Suprapubic skin (tissue), 4 donors: ENCODE results near the gene ODF2. TPM values are rescaled to one million over a fixed set of nuclear protein-coding genes. Genes with fewer than 3 reads are reported as not detected.

Source experiments
- DNase-seq, 2 donors: peaks; one replicate each; pipeline ENCODE4 v3.0.0-alpha.2; 2019; ENCODE audit warnings: low spot score in 2 of 2
- H3K27ac ChIP-seq: fragments of 200-600 bp; sonication (generic); one replicate; pipeline ENCODE4 v1.5.1; 2019
- H3K27me3 ChIP-seq: fragments of 200-600 bp; sonication (generic); one replicate; pipeline ENCODE4 v1.5.1; 2019
- H3K36me3 ChIP-seq: fragments of 200-600 bp; sonication (generic); one replicate; pipeline ENCODE4 v1.5.1; 2019
- H3K4me1 ChIP-seq: fragments of 200-600 bp; sonication (generic); one replicate; pipeline ENCODE4 v1.5.1; 2019
- H3K4me3 ChIP-seq: fragments of 200-600 bp; sonication (generic); one replicate; pipeline ENCODE4 v1.5.1; 2019; ENCODE audit warnings: mild to moderate bottlenecking
- H3K9me3 ChIP-seq: fragments of 200-600 bp; sonication (generic); one replicate; pipeline ENCODE4 v1.5.1; 2019
- CTCF ChIP-seq, 2 donors: fragments of 200-600 bp in 1 of 2; fragments of 450-650 bp in 1 of 2; sonication (generic) in 1 of 2; IDR thresholded peaks; one replicate each; pipeline ENCODE4 v1.5.1; 2016 to 2019; ENCODE audit warnings: antibody characterized with exemption in 2 of 2, mild to moderate bottlenecking in 1 of 2, moderate library complexity in 1 of 2
- EP300 ChIP-seq: sonication (generic); formaldehyde crosslinking; IDR thresholded peaks from one replicate; pipeline ENCODE4 v1.6.1; 2017; ENCODE audit warnings: antibody characterized with exemption
- POLR2A ChIP-seq, 2 donors: fragments of 450-650 bp; IDR thresholded peaks; one replicate each; pipeline ENCODE4 v1.6.1; 2017; ENCODE audit warnings: antibody characterized with exemption in 2 of 2, mild to moderate bottlenecking in 2 of 2, moderate library complexity in 2 of 2
- POLR2AphosphoS5 ChIP-seq, 3 donors: sonication (generic); formaldehyde crosslinking; IDR thresholded peaks; one replicate each; pipeline ENCODE4 v1.6.1; 2017; ENCODE audit warnings: antibody characterized with exemption in 3 of 3
- WGBS: methylation state at CpG from one replicate; pipeline ENCODE4 v1.1.5; 2018; 5-methylcytosine and 5-hydroxymethylcytosine counted together
- total RNA-seq, 4 donors: library from RNA; depleted of rRNA; stranded (reverse); fragments of >200 nt; gene quantifications; one replicate each; pipeline ENCODE4 v1.1.0, GENCODE V29; 2016

Gene ODF2
- total RNA-seq, 4 donors from 2014 or later: 20.8 to 28.2 (median 24.7) TPM

GRCh38 chr9:128428644-128429512 is 26.9 kb upstream of the ODF2 start:
- no peak for TF ChIP-seq POLR2AphosphoS5 (IDR thresholded peaks at IDR 0.05)
- TF ChIP-seq EP300: no peak
- TF ChIP-seq POLR2A (IDR thresholded peaks at IDR 0.05): no peak
- TF ChIP-seq CTCF (IDR thresholded peaks at IDR 0.05): no peak
- Histone ChIP-seq H3K4me3 (no peak overlapping the region), H3K36me3 (peaks cover 12% of the 10 kb centered on the region), H3K4me1 (no peaks in the 10 kb centered on the region), H3K9me3 (no peaks in the 10 kb centered on the region), H3K27ac (no peak overlapping the region), H3K27me3 (no peaks in the 10 kb centered on the region)
- 71% methylated on average over 16 of the region's 22 CpGs for WGBS
- DNase-seq: no peak

- Histone ChIP-seq H3K9me3 (no peaks in the 10 kb centered on the region), H3K27ac (no peak overlapping the region), H3K4me1 (no peaks in the 10 kb centered on the region), H3K4me3 (no peak overlapping the region), H3K27me3 (no peaks in the 10 kb centered on the region), H3K36me3 (peaks cover 12% of the 10 kb centered on the region)
- no peak for DNase-seq
- 88% methylated on average over 13 of the region's 13 CpGs for WGBS
- TF ChIP-seq POLR2AphosphoS5 (IDR thresholded peaks at IDR 0.05) (no peak), EP300 (no peak), CTCF (IDR thresholded peaks at IDR 0.05) (no peak), POLR2A (IDR thresholded peaks at IDR 0.05) (no peak)
These were observed 26.2 kb upstream of the ODF2 start for GRCh38 chr9:128429513-128430086.

GRCh38 chr9:128431207-128431606 is 24.6 kb upstream of the ODF2 start:
- no peaks in the 10 kb centered on the region for H3K27me3 ChIP-seq
- no peak overlapping the region for H3K27ac ChIP-seq
- no peaks in the 10 kb centered on the region for H3K4me1 ChIP-seq
- DNase-seq: no peak
- WGBS: 86% methylated on average over 4 of the region's 8 CpGs
- no peaks in the 10 kb centered on the region for H3K9me3 ChIP-seq
- peaks cover 6% of the 10 kb centered on the region for H3K36me3 ChIP-seq
- no peak for TF ChIP-seq POLR2A (IDR thresholded peaks at IDR 0.05)
- TF ChIP-seq EP300: no peak
- no peak for TF ChIP-seq POLR2AphosphoS5 (IDR thresholded peaks at IDR 0.05)
- no peak for TF ChIP-seq CTCF (IDR thresholded peaks at IDR 0.05)
- H3K4me3 ChIP-seq: no peak overlapping the region

- H3K27me3 ChIP-seq: no peaks in the 10 kb centered on the region
- 88% methylated on average over 12 of the region's 17 CpGs for WGBS
These were observed 21.5 kb upstream of the ODF2 start for GRCh38 chr9:128434340-128434739.

More at GRCh38 chr9:128434340-128434739, 21.5 kb upstream of the ODF2 start:
- H3K4me1 ChIP-seq: peaks cover 10% of the 10 kb centered on the region
- H3K36me3 ChIP-seq: no peaks in the 10 kb centered on the region
- no peak for DNase-seq
- no peak overlapping the region for H3K27ac ChIP-seq
- no peaks in the 10 kb centered on the region for H3K9me3 ChIP-seq
- TF ChIP-seq POLR2AphosphoS5 (IDR thresholded peaks at IDR 0.05) (no peak), EP300 (no peak), CTCF (IDR thresholded peaks at IDR 0.05) (no peak)
- H3K4me3 ChIP-seq: no peak overlapping the region
